SKM-1 (cell line): ENCODE data around the gene MPI.
"Not testable (repeated sequence)": the region's sequence is repeated elsewhere in the genome, so short reads cannot be mapped to it uniquely, and the experiment has no call there.

ENCODE experiments used
- DNase-seq: peaks from one replicate; lab custom pipeline; 2025; ENCODE audit not compliant: unreplicated experiment; lab: John Stamatoyannopoulos, UW

The MPI gene

DNA sequence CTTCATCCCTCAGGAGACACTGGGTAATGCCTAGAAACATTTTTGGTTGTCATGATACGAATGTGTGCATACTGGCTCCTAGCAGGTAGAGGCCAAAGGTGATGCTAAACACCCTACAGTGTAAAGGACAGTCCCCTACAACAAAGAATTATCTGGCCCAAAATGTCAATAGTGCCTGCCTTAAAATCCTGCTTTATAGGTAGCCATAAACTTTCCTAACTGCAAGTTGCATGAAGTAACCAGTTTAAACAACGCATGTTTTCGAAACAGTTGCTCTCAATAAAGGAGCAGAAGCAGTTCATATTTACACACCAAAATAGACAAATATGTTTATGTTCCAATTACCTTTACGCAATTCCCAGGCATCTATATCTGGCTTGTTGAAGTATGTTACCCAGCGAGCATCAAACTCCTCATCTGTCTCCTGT, 38.9 kb downstream of the MPI start:
- no peak for DNase-seq

DNA sequence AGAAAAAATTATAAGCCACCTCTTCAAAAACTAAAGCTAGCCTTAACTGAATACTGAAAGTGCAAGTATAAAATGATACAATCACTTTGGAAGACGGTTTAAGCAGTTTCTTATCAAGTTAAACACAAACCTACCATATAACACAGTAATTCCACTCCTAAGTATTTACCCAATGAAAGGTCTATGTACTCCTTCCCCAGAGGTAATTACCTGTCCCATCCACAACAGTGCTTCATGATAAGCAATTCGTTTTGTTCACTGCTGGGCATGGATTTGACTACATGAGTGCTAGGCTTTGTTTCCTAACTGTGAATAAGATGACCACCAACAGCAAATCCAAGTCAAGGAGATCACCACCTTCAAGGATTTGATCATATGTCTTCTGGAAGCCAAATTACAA, 43.7 kb downstream of the MPI start:
- DNase-seq, result no peak

DNA sequence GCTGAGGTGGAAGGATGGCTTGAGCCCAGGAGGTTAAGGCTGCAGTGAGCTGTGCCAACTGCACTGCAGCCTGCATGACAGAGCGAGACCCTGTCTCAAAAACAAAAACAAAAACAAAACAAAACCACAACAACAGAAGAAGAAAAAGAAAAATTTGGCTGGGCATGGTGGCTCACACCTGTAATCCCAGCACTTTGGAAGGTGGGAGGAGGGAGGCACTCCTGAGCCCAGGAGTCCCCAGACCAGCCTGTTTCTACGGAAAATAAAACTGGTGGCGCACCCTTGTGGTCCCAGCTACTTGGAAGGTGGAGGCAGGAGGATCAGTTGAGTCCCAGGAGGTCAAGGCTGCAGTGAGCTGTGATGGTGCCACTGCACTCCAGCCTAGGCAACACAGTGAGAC, 45.4 kb downstream of the MPI start:
- not testable (repeated sequence) for DNase-seq

- DNase-seq, result no peak
Observed at GRCh38 chr15:74937272-74937589, 47.4 kb downstream of the MPI start.

- peak; percentile 88 for DNase-seq
Observed at GRCh38 chr15:74937590-74938371, 47.9 kb downstream of the MPI start, which contains the start of gene COX5A. Gene COX5A, minus strand, starts transcription at chr15:74938073. Its CDS starts 59 bp downstream, at chr15:74938014.

- peak; percentile 46 for DNase-seq
Observed at GRCh38 chr15:74950078-74950908, 60.5 kb downstream of the MPI start.

- no peak for DNase-seq
Observed at GRCh38 chr15:74951006-74951405, 61.2 kb downstream of the MPI start.
